ENCODE results near the gene SORBS1.

Gene SORBS1

GRCh38 chr10:95561177-95561863 is at the start of gene SORBS1:
TSS of gene SORBS1 (minus strand) at chr10:95561371. CDS start at chr10:95441135, 120,236 bp downstream.
- Histone ChIP-seq H3K36me3 (ENCODE audit: control insufficient read depth in 2 of 2, insufficient read depth in 1 of 2, low read length in 2 of 2) (no peaks in the 10 kb centered on the region), H3K4me1 (ENCODE audit: control insufficient read depth, insufficient read depth, low read length) (peaks cover 4% of the 10 kb centered on the region; the same call in 1 of the 2 replicates), H3K4me3 (ENCODE audit: low read depth, low read length) (peak within 1 kb of the TSS; percentile 68), H3K27ac (ENCODE audit: extremely low read depth, low read depth, low read length) (peak within 1 kb of the TSS; percentile 42; the same call in 1 of the 2 replicates), H3K9me3 (ENCODE audit: control insufficient read depth, insufficient read depth, low read depth, low read length) (no peaks in the 10 kb centered on the region)
- CTCF ChIA-PET = interaction anchor here (1.5 kb wide), 1 partner anchor 131 kb away, joined by 4 read pairs; no protein-coding TSS in a partner anchor
- POLR2A ChIA-PET = interaction anchor here (0.5 kb wide), 1 partner anchor 49 kb away, joined by 3 read pairs; no protein-coding TSS in a partner anchor
- TF ChIP-seq BCL11A (tag by site-specific recombination; IDR thresholded peaks at IDR 0.05; ENCODE audit: low read depth) = peak; percentile 51; the same call in 1 of the 2 replicates
- no peak for TF ChIP-seq ZNF621 (tag by site-specific recombination; IDR thresholded peaks at IDR 0.05)
- TF ChIP-seq ZNF362 (tag by site-specific recombination; IDR thresholded peaks at IDR 0.05) = no peak
- no peak for TF ChIP-seq PBX3 (CRISPR knock-in tag; IDR thresholded peaks at IDR 0.05)
- peak; percentile 56 for TF ChIP-seq KLF1 (tag by site-specific recombination; IDR thresholded peaks at IDR 0.05)
- peak; percentile 88 for TF ChIP-seq ZBTB11 (tag by site-specific recombination; conservative IDR thresholded peaks at IDR 0.05; ENCODE audit: low read depth)
- TF ChIP-seq ZNF133 (tag by site-specific recombination; IDR thresholded peaks at IDR 0.05) = no peak
- peak; percentile 94; the same call in 1 of the 2 replicates for TF ChIP-seq ZNF24 (tag by site-specific recombination; IDR thresholded peaks at IDR 0.05)
- no peak for TF ChIP-seq ZNF311 (tag by site-specific recombination; IDR thresholded peaks at IDR 0.05; ENCODE audit: borderline replicate concordance)
- TF ChIP-seq TRIM28 (IDR thresholded peaks at IDR 0.05; ENCODE audit: borderline replicate concordance, low read length) = no peak
- no peak for TF ChIP-seq ZNF221 (tag by site-specific recombination; IDR thresholded peaks at IDR 0.05; ENCODE audit: borderline replicate concordance)
- peak; percentile 77 for TF ChIP-seq ZNF2 (tag by site-specific recombination; IDR thresholded peaks at IDR 0.05)
- TF ChIP-seq WT1 (tag by site-specific recombination; IDR thresholded peaks at IDR 0.05) = no peak; the same call in 1 of the 2 replicates
- no peak for TF ChIP-seq ZFHX2 (tag by site-specific recombination; conservative IDR thresholded peaks at IDR 0.05)
- TF ChIP-seq ZNF521 (tag by site-specific recombination; IDR thresholded peaks at IDR 0.05) = no peak
- TF ChIP-seq ZNF544 (tag by site-specific recombination; IDR thresholded peaks at IDR 0.05) = no peak
- no peak for TF ChIP-seq GLI2 (tag by site-specific recombination; IDR thresholded peaks at IDR 0.05; ENCODE audit: borderline replicate concordance, low read depth)
- TF ChIP-seq ZNF266 (tag by site-specific recombination; IDR thresholded peaks at IDR 0.05; ENCODE audit: low read depth) = no peak
- peak; percentile 41; the same call in 1 of the 2 replicates for TF ChIP-seq ZNF394 (tag by site-specific recombination; IDR thresholded peaks at IDR 0.05; ENCODE audit: borderline replicate concordance)
- TF ChIP-seq ZNF513 (tag by site-specific recombination; IDR thresholded peaks at IDR 0.05) = peak; percentile 52; the same call in 1 of the 2 replicates
- TF ChIP-seq ZNF157 (tag by site-specific recombination; IDR thresholded peaks at IDR 0.05) = no peak
- peak; percentile 64 for TF ChIP-seq ZSCAN30 (tag by site-specific recombination; IDR thresholded peaks at IDR 0.05)
- TF ChIP-seq BCL11B (tag by site-specific recombination; IDR thresholded peaks at IDR 0.05; ENCODE audit: low read depth) = no peak
- no peak for TF ChIP-seq YY2 (tag by site-specific recombination; IDR thresholded peaks at IDR 0.05)
- TF ChIP-seq ZNF112 (tag by site-specific recombination; IDR thresholded peaks at IDR 0.05) = no peak
- no peak for TF ChIP-seq ELK4 (IDR thresholded peaks at IDR 0.05; ENCODE audit: borderline replicate concordance, low read depth, low read length)
- TF ChIP-seq ZNF768 (tag by site-specific recombination; IDR thresholded peaks at IDR 0.05) = no peak
- TF ChIP-seq ZXDB (tag by site-specific recombination; IDR thresholded peaks at IDR 0.05) = peak; percentile 66

Measured in HEK293 (cell line).